Muscle of leg (tissue), 11 donors: ENCODE results near the gene SH3RF3. TPM values are rescaled to one million over a fixed set of nuclear protein-coding genes. Genes with fewer than 3 reads are reported as not detected.

Source experiments
- DNase-seq: peaks from one replicate; pipeline ENCODE4 v3.0.0; 2013
- H3K27ac ChIP-seq: one replicate; pipeline ENCODE4 v1.5.1; 2013; ENCODE audit warnings: mild to moderate bottlenecking, low read length, control low read depth
- H3K27me3 ChIP-seq: one replicate; pipeline ENCODE4 v1.6.1; 2013; ENCODE audit warnings: low read length; ENCODE audit not compliant: control insufficient read depth, insufficient read depth
- H3K36me3 ChIP-seq: one replicate; pipeline ENCODE4 v1.6.1; 2013; ENCODE audit warnings: low read length; ENCODE audit not compliant: control insufficient read depth, insufficient read depth
- H3K4me1 ChIP-seq: one replicate; pipeline ENCODE4 v1.6.1; 2013; ENCODE audit warnings: low read length; ENCODE audit not compliant: control insufficient read depth, insufficient read depth
- H3K4me3 ChIP-seq: one replicate; pipeline ENCODE4 v1.5.1; 2013; ENCODE audit warnings: low read length, control low read depth
- H3K9me3 ChIP-seq: replicated peaks from 2 replicates; pipeline ENCODE4 v1.6.1; 2013; ENCODE audit warnings: low read depth, low read length; ENCODE audit not compliant: control insufficient read depth
- WGBS: methylation state at CpG from one replicate; pipeline ENCODE4 v1.1.5; 2013; ENCODE audit warnings: missing lambda C conversion rate; ENCODE audit not compliant: insufficient coverage; 5-methylcytosine and 5-hydroxymethylcytosine counted together
- polyA plus RNA-seq, 8 donors: library from polyadenylated mRNA; unstranded; fragments of 120-200 nt; gene quantifications; one replicate each; pipeline versions ENCODE4 v1.2.1 to v1.2.3, GENCODE V29; 2013; ENCODE audit warnings: inconsistent platforms in 1 of 8, low replicate concordance in 1 of 8; ENCODE audit not compliant: insufficient read length in 8 of 8, insufficient read depth in 1 of 8
- total RNA-seq: library from RNA; stranded (reverse); fragments of 120-200 nt; gene quantifications from one replicate; pipeline ENCODE4 v1.2.4, GENCODE V29; 2013

Gene SH3RF3
- total and polyA plus RNA-seq, 9 donors: 2.7 to 6.8 (median 4.7) TPM

GRCh38 chr2:109417701-109418335, 288.8 kb downstream of the SH3RF3 start:
- H3K9me3 ChIP-seq: no peaks in the 10 kb centered on the region
- WGBS: 87% methylated on average over 10 of the region's 10 CpGs
- H3K4me1 ChIP-seq: peaks cover 10% of the 10 kb centered on the region
- no peak overlapping the region for H3K4me3 ChIP-seq
- H3K27ac ChIP-seq: no peak overlapping the region
- no peaks in the 10 kb centered on the region for H3K27me3 ChIP-seq
- DNase-seq: no peak
- no peaks in the 10 kb centered on the region for H3K36me3 ChIP-seq

DNA sequence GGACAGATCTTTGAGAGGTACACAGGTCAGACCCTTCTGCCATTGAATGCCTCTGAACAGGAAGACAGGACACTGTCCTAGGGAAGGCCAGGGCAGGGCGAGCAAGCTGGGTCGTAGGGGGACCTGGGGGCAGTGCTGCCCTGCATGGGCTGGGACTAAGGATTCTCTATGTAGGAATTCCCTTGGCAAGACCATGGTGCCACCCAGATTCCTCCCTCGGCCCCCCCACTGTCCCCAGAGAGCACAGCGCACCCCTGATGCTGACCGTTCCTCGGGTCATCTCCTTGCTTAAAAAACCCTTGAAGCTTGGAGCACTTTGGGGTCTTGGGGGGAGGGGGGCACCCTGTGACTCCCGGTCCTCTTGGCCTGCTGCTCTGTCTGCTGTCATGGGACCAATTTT, 289.7 kb downstream of the SH3RF3 start:
- Histone ChIP-seq H3K36me3 (no peaks in the 10 kb centered on the region), H3K4me1 (peaks cover 12% of the 10 kb centered on the region), H3K9me3 (no peaks in the 10 kb centered on the region), H3K4me3 (no peak overlapping the region), H3K27me3 (no peaks in the 10 kb centered on the region), H3K27ac (no peak overlapping the region)
- no peak for DNase-seq
- 91% methylated on average over 5 of the region's 7 CpGs for WGBS

DNA sequence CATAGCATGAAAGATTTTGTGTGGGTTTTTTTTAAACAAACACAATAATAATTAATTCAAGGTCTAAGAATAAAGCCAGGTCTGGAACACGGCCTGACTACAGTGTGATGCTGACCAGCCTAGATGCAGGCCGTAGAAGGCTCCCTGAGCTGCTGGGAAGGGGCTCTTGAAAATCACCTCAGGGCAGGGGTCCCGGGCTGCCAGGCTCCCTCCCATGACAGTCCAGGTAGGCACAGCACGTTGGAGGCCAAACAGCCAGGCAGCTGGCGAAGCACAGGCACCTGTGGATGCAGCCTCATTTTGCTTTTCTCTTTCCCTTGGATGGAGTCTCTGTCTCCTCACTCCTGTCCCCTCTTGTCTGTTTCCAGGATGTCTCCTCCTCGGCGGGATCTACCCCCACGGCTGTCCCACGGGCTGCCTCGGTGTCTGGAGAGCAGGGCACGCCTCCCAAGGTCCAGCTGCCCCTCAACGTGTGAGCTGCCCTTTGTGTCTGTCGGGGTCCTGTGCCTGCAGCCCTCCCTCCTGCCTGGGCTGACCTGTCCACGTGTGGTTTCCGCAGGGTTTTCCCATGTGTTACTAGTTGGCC, 290.3 kb downstream of the SH3RF3 start:
- H3K36me3 ChIP-seq: no peaks in the 10 kb centered on the region
- peaks cover 12% of the 10 kb centered on the region for H3K4me1 ChIP-seq
- DNase-seq: no peak
- H3K27me3 ChIP-seq: no peaks in the 10 kb centered on the region
- no peak overlapping the region for H3K4me3 ChIP-seq
- 73% methylated on average over 14 of the region's 15 CpGs for WGBS
- no peaks in the 10 kb centered on the region for H3K9me3 ChIP-seq
- no peak overlapping the region for H3K27ac ChIP-seq

DNA sequence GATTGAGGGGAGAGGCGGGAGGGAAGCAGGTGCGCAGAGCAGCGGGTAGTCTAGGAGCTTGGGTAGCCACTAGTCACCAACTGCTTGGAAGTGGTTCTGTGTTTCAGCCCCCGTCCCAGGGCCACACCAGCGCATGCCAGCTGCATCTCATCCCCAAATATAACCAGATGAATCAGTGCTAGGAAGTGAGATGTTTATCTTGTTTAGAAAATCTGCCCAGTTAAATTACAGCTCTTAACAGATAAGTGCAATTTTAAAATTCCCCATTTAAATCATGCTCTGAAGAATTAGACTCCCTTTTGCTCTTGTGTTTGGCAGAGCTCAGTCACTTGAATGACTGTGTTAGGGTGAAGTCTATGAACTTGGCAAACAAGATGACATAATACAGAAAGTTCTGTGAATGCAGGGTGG, 291.0 kb downstream of the SH3RF3 start:
- H3K27me3 ChIP-seq: no peaks in the 10 kb centered on the region
- WGBS: 100% methylated on average over 1 of the region's 5 CpGs
- peaks cover 12% of the 10 kb centered on the region for H3K4me1 ChIP-seq
- no peak for DNase-seq
- no peak overlapping the region for H3K4me3 ChIP-seq
- H3K9me3 ChIP-seq: no peaks in the 10 kb centered on the region
- no peak overlapping the region for H3K27ac ChIP-seq
- H3K36me3 ChIP-seq: no peaks in the 10 kb centered on the region

- Histone ChIP-seq H3K4me3 (no peak overlapping the region), H3K4me1 (peaks cover 12% of the 10 kb centered on the region), H3K27me3 (no peaks in the 10 kb centered on the region), H3K36me3 (no peaks in the 10 kb centered on the region), H3K27ac (no peak overlapping the region), H3K9me3 (no peaks in the 10 kb centered on the region)
- 100% methylated on average over 2 of the region's 3 CpGs for whole genome bisulfite sequencing
- no peak for DNase-seq
Measured at GRCh38 chr2:109421101-109421500, 292.1 kb downstream of the SH3RF3 start.

DNA sequence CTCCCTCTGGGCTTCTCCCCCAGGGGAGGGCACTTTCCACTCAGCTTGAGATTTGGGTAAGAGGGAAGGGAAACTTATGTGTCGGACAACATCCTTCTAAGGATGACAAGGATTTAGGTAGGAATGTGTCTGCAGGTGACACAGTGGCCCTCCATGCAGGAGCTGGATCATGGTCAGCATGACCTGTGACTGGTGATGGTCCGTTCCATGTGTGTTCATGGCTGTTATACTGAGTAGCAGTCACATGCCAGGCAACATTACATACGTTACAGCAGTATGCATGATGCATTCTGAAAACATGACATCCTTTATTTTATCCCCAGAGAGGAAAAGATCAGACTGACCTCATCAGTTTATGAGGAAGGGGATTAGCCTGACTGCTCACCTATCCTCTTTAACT, 292.6 kb downstream of the SH3RF3 start:
- H3K4me1 ChIP-seq: peaks cover 12% of the 10 kb centered on the region
- no peak overlapping the region for H3K27ac ChIP-seq
- no peak for DNase-seq
- no peaks in the 10 kb centered on the region for H3K36me3 ChIP-seq
- no peak overlapping the region for H3K4me3 ChIP-seq
- no peaks in the 10 kb centered on the region for H3K27me3 ChIP-seq
- WGBS: 82% methylated on average over 2 of the region's 3 CpGs
- H3K9me3 ChIP-seq: no peaks in the 10 kb centered on the region

DNA sequence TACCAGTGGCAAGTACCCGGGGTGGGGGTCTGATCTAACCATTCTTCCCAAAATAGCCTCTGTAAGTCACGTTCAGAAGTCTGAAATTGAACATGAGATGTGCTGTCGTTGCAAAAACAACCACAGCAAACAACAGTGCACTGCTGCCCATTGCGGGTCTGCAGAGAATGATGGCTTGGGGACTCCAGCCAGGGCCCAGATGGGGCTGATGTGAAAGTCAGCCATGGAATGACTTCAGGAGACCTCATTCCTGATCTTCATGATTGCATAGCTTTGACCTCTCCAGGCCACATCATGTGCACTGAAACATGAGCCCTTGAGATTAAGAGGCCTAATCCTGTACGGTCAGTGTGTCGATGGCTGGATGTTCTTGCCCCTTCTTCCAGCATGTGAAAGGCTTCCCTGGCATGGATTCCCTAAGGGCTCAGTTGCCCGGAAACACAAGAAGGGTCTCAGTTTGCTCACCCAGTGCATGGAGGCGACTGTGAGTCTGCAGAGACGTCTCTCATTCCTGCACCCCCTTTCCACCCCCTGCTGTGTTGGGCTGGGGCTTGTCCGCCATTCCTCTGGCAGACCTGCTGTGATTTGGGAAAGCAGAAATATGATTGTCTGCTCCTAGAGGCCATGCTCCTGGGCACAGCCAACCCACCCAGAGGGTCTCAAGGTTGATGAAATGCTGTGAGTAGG, 293.2 kb downstream of the SH3RF3 start:
- DNase-seq: peak; percentile 44
- Histone ChIP-seq H3K4me1 (peaks cover 12% of the 10 kb centered on the region), H3K27me3 (no peaks in the 10 kb centered on the region), H3K36me3 (no peaks in the 10 kb centered on the region), H3K4me3 (no peak overlapping the region), H3K9me3 (no peaks in the 10 kb centered on the region), H3K27ac (no peak overlapping the region)
- 54% methylated on average over 6 of the region's 10 CpGs for WGBS

GRCh38 chr2:109422758-109423500, 293.9 kb downstream of the SH3RF3 start:
- WGBS: 73% methylated on average over 13 of the region's 16 CpGs
- H3K27me3 ChIP-seq: no peaks in the 10 kb centered on the region
- no peaks in the 10 kb centered on the region for H3K36me3 ChIP-seq
- H3K4me1 ChIP-seq: peaks cover 12% of the 10 kb centered on the region
- H3K4me3 ChIP-seq: no peak overlapping the region
- H3K27ac ChIP-seq: no peak overlapping the region
- no peaks in the 10 kb centered on the region for H3K9me3 ChIP-seq
- no peak for DNase-seq

DNA sequence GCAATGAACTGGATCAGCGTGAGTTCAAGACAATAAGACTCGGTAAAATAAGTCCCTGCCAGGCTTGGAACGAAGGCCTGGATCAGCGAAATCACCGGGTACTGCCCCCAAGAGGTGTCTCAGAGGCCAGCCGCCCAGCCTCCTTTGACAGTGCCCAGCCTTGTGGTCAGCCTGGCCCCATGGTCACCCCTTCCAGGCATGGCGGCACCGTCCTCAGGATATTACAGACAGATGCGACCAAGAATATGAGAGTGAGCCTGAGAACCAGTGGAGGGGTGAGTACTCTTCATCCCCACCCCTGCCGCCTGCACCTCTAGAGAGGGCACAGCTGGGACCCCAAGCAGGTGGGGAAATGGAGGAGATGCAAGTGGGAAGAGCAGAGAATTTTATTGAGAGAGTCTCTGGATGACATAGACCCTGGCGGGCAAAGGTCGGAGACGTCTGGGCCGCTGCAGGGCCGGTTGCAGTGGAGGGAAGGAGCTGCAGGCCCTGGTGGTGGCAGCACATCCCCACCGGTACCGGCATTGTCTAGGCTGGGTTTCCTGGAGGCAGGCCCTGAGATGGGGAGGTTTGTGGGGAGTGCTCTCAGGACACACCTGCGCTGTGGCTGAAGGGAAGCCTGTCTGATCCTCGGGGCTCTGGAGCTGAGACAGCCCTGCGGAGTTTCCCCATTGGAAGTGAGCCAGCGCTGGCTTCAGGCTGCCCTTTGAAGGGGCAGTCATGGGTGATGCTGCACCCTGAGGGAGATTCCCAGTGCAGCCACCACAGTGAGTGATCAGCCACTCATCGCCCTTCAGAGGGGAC, 294.8 kb downstream of the SH3RF3 start:
- WGBS: 80% methylated on average over 18 of the region's 22 CpGs
- no peaks in the 10 kb centered on the region for H3K27me3 ChIP-seq
- H3K36me3 ChIP-seq: no peaks in the 10 kb centered on the region
- no peak overlapping the region for H3K4me3 ChIP-seq
- H3K9me3 ChIP-seq: no peaks in the 10 kb centered on the region
- H3K4me1 ChIP-seq: peaks cover 12% of the 10 kb centered on the region
- DNase-seq: no peak
- H3K27ac ChIP-seq: no peak overlapping the region
